Activated CD4-positive, alpha-beta T cell treated with anti-CD3 and anti-CD28 coated beads for 4 hours (primary cell): ENCODE data around the gene TCF7L1.
A peak's percentile ranks its signal among the peaks of the same experiment; 100 is the strongest.
"Not testable (repeated sequence)": the region's sequence is repeated elsewhere in the genome, so short reads cannot be mapped to it uniquely, and the experiment has no call there.

Experiments
- DNase-seq, 2 donors: peaks; one replicate each; pipeline ENCODE4 v3.0.0-alpha.2; 2020

TCF7L1 gene

DNA sequence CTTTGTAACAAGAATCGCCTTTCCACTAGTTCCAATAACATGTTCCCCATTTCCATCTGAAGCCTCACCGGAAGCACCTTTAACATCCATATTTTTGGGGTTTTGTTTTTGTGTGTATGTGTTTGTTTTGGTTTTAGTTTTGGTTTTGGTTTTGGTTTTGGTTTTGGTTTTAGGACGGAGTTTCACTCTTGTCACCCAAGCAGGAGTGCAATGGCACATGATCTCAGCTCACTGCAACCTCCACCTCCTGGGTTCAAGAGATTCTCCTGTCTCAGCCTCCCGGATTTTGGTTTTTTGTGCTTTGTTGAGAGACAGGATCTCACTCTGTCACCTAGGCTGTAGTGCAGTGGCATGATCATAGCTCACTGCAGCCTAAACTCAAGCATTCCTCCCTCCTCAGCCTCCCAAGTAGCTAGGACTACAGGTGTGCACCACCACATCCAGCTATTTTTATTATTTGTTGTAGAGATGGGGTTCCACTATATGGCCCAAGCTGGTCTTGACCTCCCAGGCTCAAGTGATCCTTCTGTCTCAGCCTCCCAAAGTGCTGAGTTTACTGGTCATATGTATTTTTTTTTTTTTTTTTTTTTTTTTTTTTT is 158.3 kb downstream of the TCF7L1 start:
- DNase-seq, result peak in 1 of 2 donors; percentile 18

DNA sequence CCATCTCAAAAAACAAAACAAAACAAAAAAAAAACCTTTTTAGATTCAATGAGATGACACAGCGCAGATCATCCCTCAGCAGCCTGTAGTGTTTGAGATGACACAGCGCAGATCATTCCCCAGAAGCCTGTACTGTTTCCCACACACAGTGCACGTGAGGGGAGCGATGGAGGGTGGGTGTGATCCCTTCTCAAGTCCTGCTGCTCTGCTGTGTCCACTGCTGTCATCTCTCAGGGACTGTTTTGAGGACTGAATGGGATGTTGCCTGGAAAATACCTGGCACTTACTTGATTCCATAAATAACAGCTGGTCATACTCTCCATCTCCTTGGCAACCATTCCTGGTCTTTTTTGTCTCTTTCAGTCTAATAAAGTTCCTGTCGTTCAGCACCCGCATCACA is 168.9 kb downstream of the TCF7L1 start:
- no peak for DNase-seq

DNA sequence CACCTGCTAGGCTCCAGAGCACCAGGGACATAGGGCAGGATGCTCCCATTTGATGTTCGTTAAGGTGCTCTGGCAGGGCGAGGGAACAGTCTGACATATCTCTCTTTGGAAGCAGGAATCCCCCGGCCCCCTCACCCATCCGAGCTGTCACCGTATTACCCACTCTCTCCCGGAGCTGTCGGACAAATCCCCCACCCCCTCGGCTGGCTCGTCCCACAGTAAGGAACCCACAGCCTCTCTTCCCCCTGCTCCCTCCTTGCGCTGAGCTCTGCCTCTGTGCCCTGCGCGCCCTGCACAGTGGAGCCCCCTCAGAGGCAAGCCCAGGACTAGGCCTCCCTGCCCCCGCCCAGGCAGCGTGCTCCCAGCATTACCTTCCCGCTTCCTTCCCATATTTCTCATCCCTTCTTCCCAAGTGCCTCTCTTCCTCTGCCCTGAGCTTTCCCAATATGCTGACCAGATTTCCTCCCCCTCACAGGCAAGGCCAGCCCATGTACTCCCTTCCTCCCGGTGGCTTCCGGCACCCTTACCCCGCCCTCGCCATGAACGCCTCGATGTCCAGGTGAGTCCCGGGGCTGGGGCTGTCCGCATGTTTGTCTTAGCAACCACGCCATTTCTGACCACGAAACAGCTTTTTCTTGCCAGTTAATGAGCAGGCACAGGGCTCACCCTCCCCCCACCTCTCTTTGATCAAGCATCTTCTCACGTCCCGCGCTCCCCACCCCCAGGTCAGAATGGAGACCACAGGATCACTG is 170.8 kb downstream of the TCF7L1 start:
- DNase-seq, result no peak

DNA sequence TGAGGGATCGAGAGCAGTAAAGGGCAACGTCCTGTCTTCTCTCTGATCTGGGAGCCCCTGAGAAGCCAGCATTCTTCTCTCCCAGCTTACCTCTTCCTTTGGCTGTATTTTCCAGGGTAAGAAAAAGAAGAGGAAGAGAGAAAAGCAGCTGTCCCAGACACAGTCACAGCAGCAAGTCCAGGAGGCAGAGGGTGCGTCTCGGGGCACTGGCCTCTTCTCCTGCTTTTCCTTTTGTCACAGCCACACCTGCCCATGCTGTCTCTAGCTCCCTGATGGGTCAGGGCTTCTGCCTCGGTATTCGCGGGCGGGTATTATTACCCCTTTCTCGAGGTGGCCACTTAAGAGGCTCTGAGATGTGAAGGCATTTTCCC is 174.3 kb downstream of the TCF7L1 start:
- DNase-seq, result no peak

DNA sequence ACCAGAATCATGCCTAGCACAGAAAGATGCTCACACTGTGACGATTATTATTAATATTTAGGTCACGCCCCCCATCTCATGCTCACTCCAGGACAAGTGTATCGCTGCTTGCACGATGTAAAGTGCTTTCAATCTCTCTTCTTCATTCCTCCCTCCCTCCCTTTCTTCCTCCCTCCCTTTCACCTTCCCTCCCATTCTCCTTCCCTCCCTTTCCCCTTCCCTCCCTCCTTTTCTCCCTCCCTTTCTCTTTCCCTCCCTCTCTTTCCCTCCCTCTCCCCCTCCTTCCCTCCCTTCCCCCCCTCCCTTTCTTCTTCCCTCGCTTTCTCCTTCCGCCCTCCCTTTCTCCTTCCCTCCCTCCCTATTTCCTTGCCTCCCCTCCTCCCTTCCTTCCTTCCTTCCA is 175.0 kb downstream of the TCF7L1 start:
- DNase-seq, result no peak

DNA sequence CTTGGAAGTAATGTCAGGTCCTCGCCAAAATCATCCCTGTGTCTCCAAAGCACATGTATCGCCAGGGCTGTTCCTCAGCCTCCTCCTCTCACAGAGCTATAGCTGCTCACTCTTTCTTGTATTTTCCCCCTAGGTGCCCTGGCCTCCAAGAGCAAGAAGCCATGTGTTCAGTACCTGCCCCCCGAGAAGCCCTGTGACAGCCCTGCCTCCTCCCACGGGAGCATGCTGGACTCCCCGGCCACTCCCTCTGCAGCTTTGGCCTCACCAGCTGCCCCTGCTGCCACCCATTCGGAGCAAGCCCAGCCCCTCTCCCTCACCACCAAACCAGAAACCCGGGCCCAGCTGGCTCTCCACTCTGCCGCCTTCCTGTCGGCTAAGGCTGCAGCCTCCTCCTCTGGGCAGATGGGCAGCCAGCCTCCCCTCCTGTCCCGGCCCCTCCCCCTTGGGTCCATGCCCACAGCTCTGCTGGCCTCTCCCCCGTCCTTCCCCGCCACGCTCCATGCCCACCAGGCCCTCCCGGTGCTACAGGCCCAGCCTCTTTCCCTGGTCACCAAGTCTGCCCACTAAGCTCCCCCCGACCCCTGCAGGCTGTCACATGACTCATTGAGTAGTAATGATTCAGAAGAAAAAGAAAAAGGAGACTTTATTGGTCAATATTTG is 175.8 kb downstream of the TCF7L1 start:
- no peak for DNase-seq

DNA sequence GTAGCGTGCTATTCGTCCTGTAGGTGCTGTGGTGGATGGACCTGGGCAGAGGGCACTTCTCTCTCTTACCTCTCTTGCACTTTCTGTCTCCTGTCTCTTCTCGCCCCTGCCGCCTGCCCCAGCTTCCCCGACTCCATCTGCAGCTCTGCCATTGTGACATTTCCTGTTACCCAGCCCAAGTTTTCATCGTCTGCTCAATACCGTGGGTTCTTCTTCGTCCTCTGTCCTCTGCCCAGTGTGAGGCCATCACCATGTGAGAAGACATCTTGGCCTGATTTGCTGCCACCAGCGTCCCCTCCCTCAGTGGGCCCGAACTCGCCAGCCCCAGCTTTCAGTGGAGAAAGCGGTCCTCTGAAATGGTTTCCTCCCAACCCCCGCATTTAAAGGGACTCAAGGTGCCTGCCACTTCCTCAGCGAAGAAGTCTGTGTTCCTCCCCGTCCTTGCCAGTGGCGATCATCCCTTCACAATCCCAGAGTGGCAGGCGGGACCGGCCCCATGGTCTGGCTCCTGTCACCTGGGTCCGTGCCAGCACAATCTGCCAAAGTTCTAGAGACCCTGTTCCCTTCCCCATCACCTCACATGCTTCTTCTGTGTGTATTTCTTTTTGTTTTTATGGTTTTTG is 176.6 kb downstream of the TCF7L1 start:
- DNase-seq, result no peak

DNA sequence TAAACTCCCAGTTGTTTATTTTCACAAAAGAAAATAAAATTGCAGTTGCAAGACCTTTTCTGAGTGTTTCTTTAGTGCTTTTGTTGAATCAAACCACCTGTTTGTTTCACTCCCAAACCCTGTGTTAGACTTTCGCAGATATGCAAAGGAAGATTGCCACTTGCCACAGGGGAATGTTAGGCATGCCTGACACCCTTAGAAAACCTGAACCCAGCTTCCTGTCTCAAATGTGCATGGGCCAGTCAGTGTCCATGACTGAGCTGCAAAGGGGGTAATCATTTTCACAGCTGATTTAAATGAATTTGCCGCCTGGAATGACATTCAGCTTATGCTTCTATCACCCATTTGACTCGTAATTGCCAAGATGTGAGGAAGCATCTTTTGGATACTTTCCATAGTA is 177.1 kb downstream of the TCF7L1 start:
- no peak for DNase-seq

DNA sequence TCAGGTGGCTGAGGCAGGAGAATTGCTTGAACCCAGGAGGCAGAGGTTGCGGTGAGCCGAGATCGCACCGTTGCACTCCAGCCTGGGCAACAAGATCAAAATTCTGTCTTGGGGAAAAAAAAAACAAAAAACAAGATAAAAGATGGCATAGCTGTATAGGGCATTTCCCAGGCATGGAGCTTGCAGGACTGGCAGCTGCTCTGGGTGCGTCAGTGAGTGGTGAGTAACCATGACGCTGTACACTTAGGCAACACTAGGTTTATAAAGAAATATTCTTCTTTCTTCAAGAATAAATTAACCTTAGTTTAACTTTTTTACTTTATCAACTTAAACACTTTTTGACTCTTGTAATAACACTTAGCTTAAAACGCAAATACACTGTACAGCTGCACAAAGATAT is 179.2 kb downstream of the TCF7L1 start:
- no peak for DNase-seq

DNA sequence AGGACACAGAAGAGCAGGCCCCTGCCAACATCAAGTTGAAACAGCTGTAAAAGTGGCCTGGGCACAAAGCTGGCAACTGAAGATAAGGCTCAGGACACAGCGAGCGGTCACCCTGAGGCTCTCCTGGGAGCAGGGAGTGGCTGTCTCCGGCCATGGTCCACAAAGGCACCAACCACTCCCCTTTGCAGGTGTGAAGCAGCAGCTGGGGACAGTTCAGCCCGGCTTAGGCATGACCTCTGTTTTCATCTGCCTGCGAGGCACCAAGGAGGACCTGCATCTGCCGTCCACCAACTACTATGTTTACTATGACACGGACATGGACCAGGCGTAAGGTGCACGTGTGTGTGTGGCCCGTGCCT is 181.7 kb downstream of the TCF7L1 start:
- no peak for DNase-seq

DNA sequence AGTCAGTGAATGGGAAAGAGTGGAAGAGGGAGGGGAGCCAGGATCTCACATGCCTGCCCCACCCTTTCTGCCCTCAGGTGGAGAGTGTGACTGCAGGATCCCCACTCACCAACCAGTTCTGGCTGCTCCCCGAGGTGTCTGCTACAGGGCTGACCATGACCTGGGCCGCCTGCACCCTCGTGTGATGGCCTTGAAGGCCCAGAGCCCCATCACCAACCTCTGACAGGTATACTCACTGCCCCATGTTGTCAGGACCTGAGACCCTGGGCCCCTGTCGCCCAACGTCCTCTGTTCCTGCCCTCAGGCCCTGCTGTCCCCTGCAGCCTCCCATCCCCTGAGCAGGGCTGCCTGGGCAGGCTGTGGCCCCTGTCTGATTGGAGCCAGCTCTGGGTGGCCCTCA is 182.7 kb downstream of the TCF7L1 start:
- not testable (repeated sequence) for DNase-seq

DNA sequence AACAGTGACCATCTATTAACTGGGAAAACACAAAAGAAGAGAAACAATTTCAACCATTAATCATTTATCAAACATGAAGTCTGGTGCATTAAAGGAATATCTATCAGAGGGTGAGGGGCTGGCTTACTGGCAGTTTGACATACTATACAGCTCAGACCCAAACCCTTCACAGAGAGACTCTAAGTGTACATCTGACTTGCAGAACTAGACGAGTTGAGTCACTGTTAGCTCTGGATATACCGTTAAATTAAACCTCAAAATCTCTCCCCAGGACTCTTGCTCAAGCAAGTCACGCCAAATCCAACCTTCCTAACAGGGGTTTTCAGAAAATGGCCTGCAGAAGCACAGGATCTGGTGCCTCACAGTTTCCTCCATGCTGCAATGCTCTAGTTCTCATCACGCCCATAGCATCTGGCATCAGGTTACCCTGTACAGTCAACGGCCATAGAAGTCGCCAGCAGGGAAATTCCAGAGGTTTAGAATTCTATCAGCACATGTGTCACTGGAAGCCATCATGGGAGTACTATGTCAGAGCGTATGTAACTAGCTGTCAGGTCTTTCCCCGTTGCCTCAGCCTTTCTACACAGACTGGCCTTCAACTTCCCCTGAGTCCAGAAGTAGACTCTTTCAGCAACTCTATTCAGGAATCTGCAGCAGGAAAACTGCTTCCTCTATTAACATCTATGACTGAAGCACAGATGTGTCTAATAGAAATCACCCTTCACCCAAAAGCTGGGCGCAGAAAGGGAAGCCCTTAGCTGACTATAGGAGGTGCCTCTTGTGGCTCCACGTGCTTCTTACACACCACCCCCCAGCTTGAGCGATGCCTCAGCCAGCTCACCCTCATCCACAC is 185.3 kb downstream of the TCF7L1 start:
- peak in 1 of 2 donors; percentile 27 for DNase-seq

DNA sequence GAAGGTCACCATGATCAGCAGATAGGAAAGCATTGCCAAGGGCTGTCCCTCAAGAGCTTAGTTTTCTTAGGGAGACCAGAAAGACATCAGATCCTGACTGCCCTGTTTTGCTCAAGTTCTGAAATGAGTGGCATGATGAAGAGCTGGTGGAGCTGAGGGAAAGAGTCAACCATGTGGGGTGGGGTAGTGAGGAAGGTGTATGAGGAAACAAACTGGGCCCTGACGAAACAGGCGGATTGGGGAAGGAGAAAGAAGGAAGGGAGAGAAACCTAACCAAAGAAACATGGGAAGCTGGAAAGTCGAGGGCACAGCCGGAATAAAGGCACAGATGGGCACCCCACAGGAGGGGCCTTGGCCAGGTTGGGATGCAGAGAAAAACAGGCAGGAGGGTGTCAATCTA is 186.6 kb downstream of the TCF7L1 start:
- no peak for DNase-seq

DNA sequence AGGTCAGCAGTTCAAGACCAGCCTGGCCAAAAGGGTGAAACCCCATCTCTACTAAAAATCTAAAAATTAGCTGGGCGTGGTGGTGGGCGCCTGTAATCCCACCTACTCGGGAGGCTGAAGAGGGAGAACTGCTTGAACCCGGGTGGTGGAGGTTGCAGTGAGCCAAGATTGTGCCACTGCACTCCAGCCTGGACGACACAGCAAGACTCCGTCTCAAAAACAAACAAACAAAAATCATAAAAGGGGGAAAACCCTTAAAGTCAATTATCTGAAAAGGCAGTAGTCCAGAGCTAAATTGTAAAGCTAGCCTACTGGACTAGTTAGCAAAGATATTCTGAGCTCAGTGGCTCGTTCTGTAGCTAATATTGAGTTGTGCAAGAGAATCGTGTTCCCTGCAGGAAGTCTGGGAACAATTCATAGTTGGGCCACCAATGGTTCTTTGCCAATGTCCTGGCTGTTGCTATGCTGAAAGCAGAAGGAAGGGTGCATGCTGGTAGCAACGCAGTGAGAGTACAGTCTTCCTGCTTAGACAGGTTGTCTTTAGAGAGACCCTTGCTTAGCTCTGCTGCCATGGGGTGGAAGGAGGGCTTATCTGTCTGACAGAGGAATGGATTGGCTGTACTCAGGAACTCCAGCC is 190.3 kb downstream of the TCF7L1 start:
- DNase-seq, result no peak

DNA sequence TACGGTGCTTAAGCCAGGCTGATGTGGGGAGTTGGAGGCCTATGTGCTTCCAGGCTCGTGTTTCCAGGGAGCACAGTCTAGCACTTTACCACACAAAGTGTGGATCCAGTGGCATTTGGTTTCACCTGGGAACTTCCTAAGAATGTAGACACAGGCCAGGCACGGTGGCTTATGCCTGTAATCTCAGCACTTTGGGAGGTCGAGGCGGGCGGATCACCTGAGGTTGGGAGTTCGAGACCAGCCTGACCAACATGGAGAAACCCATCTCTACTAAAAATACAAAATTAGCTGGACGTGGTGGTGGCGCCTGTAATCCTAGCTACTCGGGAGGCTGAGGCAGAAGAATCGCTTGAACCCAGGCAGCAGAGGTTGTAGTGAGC is 190.8 kb downstream of the TCF7L1 start:
- not testable (repeated sequence) for DNase-seq

DNA sequence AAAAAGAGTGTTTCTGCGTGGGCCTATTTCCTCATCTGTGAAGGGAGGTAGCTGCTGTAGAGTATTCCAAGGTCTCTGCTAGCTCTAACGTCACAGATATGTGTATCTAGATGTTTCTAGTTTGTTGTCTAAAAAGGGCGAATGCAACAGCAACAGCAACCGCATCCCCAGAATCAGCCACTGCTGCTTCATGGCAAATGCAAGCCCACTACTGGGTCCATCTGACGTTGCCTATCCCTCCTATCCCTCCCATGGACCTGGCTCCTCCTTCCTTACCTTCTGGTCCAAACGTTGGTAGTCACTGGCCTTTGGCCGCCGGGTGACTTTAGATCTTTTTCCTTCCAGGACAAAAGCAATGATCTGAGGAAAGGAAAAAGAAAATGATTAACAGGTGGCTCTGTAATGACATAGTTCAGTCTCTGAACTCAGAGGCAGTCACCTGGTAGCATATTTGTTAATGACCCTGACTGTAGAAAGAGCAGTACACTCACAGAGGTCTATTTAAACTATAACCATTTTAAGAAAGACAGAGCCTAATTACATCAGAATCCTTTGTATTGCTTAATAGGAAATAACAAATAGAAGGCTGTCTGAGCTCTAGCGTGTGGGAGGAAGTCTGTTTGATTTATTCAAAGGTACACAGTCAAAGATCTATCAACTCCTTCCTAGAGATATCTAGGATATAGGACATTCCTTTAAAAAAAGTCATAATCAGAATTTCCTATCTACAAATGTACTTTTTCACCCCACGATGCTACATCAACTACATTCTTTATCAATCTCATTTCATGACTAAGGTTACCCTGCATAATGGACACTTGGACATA is 191.7 kb downstream of the TCF7L1 start:
- no peak for DNase-seq

DNA sequence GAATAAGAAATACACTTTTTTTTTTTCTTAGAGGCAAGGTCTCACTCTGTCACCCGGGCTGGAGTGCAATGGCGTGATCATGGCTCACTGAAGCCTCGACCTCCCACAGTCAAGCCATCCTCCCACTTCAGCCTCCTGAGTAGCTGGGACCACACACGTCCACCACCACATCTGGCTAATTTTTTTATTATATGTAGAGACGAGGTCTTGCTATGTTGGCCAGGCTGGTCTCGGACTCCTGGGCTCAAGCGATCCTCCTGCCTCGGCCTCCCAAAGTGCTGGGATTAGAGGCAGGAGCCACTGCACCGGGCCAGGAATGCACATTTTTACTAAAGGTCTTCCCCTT is 192.2 kb downstream of the TCF7L1 start:
- DNase-seq, result no peak

DNA sequence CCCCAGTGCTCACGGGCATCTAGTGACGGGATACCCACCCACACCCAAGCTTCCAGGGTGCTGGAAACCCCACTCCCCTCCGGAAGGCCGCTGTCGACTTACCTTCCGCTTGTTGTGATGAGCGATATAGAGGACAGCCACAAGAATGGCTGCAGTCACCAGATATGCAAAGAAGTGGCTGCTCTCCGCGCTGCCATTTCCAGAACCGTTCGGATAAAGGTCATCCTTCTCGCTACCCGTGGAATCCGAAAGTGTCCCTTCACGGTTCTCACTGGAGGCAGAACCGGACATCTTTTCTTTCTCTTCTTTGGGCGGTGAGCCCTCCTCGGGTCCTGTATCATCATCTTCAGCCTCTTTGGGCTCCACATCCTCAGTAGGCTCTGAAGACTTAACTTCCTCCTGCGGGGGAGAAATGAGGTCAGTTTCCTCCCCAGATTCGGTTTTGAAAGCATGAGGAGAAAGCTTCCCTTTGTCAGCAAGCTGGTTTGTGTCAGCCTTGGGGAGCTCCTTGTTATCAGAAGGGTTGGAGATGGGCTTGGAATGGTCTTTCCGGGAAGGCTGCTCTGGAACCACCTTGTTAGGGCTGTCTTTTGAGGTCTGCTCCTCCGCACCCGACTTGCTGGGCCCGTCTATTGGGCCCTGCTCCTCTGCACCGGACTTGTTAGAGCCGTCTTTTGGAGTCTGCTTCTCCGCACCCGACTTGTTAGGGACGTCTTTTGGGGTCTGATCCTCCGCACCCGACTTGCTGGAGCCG is 193.4 kb downstream of the TCF7L1 start:
- DNase-seq, result peak; percentile 31 to 38

DNA sequence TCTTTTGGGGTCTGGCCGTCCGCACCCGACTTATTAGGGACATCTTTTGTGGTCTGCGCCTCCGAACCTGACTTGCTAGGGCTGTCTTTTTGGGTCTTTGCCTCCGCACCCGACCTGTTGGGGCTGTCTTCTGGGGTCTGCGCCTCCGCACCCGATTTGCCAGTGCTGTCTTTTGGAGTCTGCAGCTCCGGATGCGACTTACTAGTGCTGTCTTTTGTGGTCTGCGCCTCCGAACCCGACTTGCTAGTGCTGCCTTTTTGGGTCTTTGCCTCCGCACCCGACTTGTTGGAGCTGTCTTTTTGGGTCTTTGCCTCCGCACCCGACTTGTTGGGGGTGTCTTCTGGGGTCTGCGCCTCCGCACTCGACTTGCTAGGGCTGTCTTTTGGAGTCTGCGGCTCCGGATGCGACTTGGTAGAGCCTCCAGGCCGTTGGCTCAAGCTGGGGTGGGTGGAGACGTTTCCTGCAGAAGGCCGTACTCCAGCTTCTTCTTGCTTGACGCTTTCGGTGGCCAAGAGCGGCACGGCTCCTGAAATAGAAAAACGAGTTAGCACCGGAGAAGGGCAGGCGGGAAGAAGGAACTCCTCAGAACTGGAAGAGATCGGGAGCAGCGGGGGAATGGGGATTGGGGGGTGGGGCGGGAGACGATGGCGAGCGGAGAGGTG is 194.1 kb downstream of the TCF7L1 start:
- DNase-seq, result peak; percentile 45 to 47
